HEK293T (cell line): ENCODE data around the gene OR2AG1.

Source experiments
- CTCF ChIA-PET: fragments of 350-600 bp; formaldehyde crosslinking; extraction: SDS; loops from one replicate; lab custom pipeline; 2021; ENCODE audit warnings: antibody characterized with exemption, inconsistent platforms; lab: Yijun Ruan, JAX
- POLR2A ChIA-PET: fragments of 350-600 bp; formaldehyde crosslinking; extraction: SDS; loops from one replicate; lab custom pipeline; 2020; ENCODE audit warnings: antibody characterized with exemption, inconsistent platforms; lab: Yijun Ruan, JAX
- DNase-seq: peaks from one replicate; pipeline ENCODE4 v3.0.0; 2012; ENCODE audit warnings: mixed read lengths; ENCODE audit errors: extremely low spot score
- ARNT ChIP-seq: fragments of 450-650 bp; IDR thresholded peaks from 2 replicates; pipeline ENCODE4 v1.6.1; 2017; ENCODE audit warnings: mild to moderate bottlenecking
- BHLHE40 ChIP-seq: fragments of 450-650 bp; IDR thresholded peaks from 2 replicates; pipeline ENCODE4 v1.6.1; 2016; ENCODE audit warnings: mild to moderate bottlenecking, moderate library complexity, borderline replicate concordance
- CTBP1 ChIP-seq: fragments of 450-650 bp; IDR thresholded peaks from 2 replicates; pipeline ENCODE4 v1.6.1; 2016; ENCODE audit warnings: borderline replicate concordance
- ELF4 ChIP-seq: fragments of 450-650 bp; IDR thresholded peaks from 2 replicates; pipeline ENCODE4 v1.6.1; 2017; ENCODE audit warnings: antibody characterized with exemption
- FOXA1 ChIP-seq: fragments of 450-650 bp; IDR thresholded peaks from 2 replicates; pipeline ENCODE4 v1.6.1; 2016; ENCODE audit warnings: mild to moderate bottlenecking
- FOXK2 ChIP-seq: fragments of 450-650 bp; IDR thresholded peaks from 2 replicates; pipeline ENCODE4 v1.6.1; 2016; ENCODE audit warnings: mild to moderate bottlenecking
- FOXM1 ChIP-seq: fragments of 450-650 bp; IDR thresholded peaks from 2 replicates; pipeline ENCODE4 v1.6.1; 2017; ENCODE audit warnings: mild to moderate bottlenecking, borderline replicate concordance
- HDGF ChIP-seq: fragments of 450-650 bp; IDR thresholded peaks from 2 replicates; pipeline ENCODE4 v1.6.1; 2017; ENCODE audit warnings: antibody characterized with exemption, borderline replicate concordance
- L3MBTL2 ChIP-seq: fragments of 450-650 bp; conservative IDR thresholded peaks from 2 replicates; pipeline ENCODE4 v1.6.1; 2016; ENCODE audit warnings: mild to moderate bottlenecking
- LEF1 ChIP-seq: fragments of 450-650 bp; IDR thresholded peaks from 2 replicates; pipeline ENCODE4 v1.6.1; 2017; ENCODE audit warnings: mild to moderate bottlenecking, borderline replicate concordance
- NFRKB ChIP-seq: fragments of 450-650 bp; IDR thresholded peaks from 2 replicates; pipeline ENCODE4 v1.6.1; 2016; ENCODE audit warnings: mild to moderate bottlenecking, moderate library complexity
- SP1 ChIP-seq: fragments of 450-650 bp; IDR thresholded peaks from 2 replicates; pipeline ENCODE4 v1.6.1; 2017
- SUZ12 ChIP-seq: fragments of 450-650 bp; IDR thresholded peaks from 2 replicates; pipeline ENCODE4 v1.6.1; 2016; ENCODE audit warnings: mild to moderate bottlenecking
- TARDBP ChIP-seq: fragments of 450-650 bp; IDR thresholded peaks from 2 replicates; pipeline ENCODE4 v1.6.1; 2016
- ZNF384 ChIP-seq: fragments of 450-650 bp; IDR thresholded peaks from 2 replicates; pipeline ENCODE4 v1.6.1; 2016
- TF ChIP-seq, protein P1 (sequence below): fragments of 450-650 bp; IDR thresholded peaks from 2 replicates; pipeline ENCODE4 v1.6.1; 2016

Gene OR2AG1

DNA sequence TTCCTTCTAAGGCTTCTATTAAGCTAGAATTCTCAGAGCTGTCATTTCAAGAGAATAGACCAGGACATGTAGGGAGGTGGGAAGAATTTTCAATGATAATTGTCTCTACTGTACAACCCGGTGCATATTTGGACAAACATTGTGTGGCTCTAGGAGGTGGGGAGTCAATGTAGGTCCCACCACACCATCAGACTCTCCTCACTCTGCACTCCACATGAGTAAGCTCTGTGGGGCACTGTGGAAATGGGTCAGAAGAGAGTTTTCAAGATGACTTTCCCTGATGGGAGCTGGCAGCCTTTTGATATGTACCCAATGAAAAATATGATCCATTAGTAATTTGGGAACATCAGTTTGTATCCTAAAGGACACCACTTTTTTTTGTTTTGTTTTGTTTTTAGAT lies 44.2 kb upstream of the OR2AG1 start:
- TF ChIP-seq SP1 = no peak
- no peak for TF ChIP-seq FOXA1
- TF ChIP-seq FOXK2 = no peak
- no peak for TF ChIP-seq ARNT
- TF ChIP-seq L3MBTL2 = no peak
- no peak for TF ChIP-seq HDGF
- no peak for TF ChIP-seq FOXM1
- TF ChIP-seq BHLHE40 = no peak
- no peak for TF ChIP-seq CTBP1
- no peak for TF ChIP-seq TARDBP
- TF ChIP-seq, protein P1, sequence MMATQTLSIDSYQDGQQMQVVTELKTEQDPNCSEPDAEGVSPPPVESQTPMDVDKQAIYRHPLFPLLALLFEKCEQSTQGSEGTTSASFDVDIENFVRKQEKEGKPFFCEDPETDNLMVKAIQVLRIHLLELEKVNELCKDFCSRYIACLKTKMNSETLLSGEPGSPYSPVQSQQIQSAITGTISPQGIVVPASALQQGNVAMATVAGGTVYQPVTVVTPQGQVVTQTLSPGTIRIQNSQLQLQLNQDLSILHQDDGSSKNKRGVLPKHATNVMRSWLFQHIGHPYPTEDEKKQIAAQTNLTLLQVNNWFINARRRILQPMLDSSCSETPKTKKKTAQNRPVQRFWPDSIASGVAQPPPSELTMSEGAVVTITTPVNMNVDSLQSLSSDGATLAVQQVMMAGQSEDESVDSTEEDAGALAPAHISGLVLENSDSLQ = no peak
- TF ChIP-seq ZNF384 = no peak
- CTCF ChIA-PET = interaction anchor here (0.7 to 4.3 kb wide), 3 partner anchors 12 to 42 kb away, joined by 3 to 41 read pairs (median 6); no protein-coding TSS in a partner anchor
- POLR2A ChIA-PET = no interaction called here
- no peak for DNase-seq

DNA sequence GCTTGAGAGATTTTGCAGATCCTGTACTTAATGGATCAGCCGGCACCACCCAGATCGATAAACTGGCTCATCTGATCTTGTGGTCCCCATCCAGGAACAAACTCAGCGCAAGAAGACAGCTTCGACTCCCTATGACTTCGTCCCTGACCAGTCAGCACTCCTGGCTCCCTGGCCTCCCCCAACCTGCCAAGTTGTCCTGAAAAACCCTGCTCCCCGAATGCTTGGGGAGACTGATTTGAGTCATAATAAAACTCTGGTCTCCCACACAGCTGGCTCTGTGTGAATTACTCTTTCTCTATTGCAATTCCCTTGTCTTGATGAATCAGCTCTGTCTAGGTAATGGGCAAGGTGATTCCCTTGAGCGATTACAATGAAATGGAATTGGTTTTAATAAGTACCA lies 40.6 kb upstream of the OR2AG1 start:
- ChIA-PET POLR2A (no interaction called here), CTCF (interaction anchor here (0.6 kb wide), 1 partner anchor 1250 kb away, joined by 3 read pairs; no protein-coding TSS in a partner anchor)
- TF ChIP-seq HDGF = no peak
- TF ChIP-seq FOXA1 = no peak
- no peak for TF ChIP-seq ARNT
- no peak for TF ChIP-seq ELF4
- TF ChIP-seq NFRKB = no peak
- TF ChIP-seq FOXM1 = no peak
- DNase-seq = no peak

DNA sequence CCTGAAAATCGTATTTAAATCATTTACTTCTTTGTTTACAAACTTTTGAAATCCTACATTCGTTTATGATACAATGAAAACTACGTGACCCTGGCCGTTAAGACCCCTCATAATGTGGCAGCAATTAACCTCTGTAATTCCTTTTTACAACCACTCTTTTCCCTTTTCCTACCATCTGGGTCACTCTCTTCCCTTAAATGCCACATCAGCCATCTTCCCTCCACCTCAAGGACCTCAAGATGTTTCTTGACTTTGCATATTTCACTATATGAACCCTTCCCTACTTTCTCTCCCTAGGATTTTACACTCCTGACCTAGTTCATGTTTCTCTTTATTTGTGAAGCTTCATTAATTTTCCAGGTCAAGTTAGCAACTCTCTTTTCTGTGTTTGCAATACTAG lies 37.8 kb upstream of the OR2AG1 start:
- TF ChIP-seq SP1 (no peak), TARDBP (no peak), FOXA1 (no peak), ZNF384 (no peak), ELF4 (no peak), CTBP1 (no peak), L3MBTL2 (no peak), NFRKB (no peak), BHLHE40 (no peak), SUZ12 (no peak), FOXK2 (no peak), FOXM1 (no peak), HDGF (no peak), LEF1 (no peak), ARNT (no peak)
- TF ChIP-seq, protein P1 = no peak
- DNase-seq = no peak
- ChIA-PET CTCF (interaction anchor here (0.6 to 1.9 kb wide), 3 partner anchors 10 to 16 kb away, joined by 4 to 5 read pairs (median 4); no protein-coding TSS in a partner anchor), POLR2A (no interaction called here)

DNA sequence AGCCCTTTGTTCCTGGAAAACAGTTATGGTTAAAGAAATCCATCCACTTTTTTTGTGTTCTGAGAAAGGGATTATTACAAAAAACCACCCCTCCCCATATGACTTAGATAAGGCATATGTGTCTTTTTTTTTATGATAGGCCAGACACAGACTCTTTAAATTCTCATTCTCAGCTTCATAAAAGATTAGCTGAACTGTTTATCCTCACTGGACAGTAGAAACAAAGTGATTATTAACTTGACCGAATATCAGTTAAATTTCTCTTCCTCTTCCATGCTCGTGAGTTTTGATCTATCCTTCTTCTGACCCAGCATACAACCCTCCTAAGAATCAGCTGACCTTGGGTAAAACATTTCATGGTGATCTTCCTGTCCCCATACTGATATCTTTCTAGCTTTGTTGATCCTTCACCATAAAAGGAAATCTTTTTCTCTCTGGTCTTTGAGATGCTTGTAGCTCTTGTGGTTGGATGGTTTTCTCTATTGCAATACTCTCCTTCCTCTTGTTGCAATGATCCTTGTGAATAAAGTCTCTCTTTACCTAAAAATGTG lies 37.3 kb upstream of the OR2AG1 start:
- ChIA-PET CTCF (interaction anchor here (0.6 to 1.9 kb wide), 3 partner anchors 9 to 16 kb away, joined by 4 to 5 read pairs (median 4); no protein-coding TSS in a partner anchor), POLR2A (no interaction called here)
- TF ChIP-seq BHLHE40 (no peak), FOXK2 (no peak), TARDBP (no peak), CTBP1 (no peak), FOXA1 (no peak), ELF4 (no peak), L3MBTL2 (no peak), SUZ12 (no peak), ZNF384 (no peak), SP1 (no peak), HDGF (no peak), LEF1 (no peak), FOXM1 (no peak), NFRKB (no peak), ARNT (no peak)
- TF ChIP-seq, protein P1 = no peak
- DNase-seq = no peak

DNA sequence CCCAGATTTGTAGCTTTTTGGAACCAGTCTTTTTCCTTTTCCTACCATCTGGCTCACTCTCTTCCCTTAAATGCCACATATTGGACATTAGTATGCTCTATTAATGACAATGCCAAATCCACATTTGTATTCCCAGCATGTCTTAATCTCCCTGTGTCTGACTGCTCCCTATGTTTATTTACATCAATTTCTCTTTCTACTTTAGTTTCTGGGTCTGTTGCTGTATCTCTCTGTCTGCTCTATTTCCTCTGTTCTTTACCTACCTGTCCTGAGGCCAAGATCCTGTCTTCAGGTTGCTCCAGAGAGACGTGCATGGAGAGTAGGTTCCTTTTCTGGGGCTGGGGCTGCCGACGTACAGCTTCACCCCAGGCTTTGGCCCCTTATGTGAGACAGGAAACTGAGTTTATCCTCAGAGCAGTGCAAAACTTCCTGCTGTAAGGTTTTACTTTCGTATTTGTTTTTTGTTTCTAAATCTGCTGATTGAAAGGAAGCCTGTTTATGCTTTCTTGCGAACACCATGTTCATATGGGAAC lies 36.7 kb upstream of the OR2AG1 start:
- no peak for DNase-seq
- TF ChIP-seq HDGF = no peak
- TF ChIP-seq TARDBP = no peak
- no peak for TF ChIP-seq ZNF384
- TF ChIP-seq SUZ12 = no peak
- TF ChIP-seq FOXM1 = no peak
- TF ChIP-seq BHLHE40 = no peak
- TF ChIP-seq ARNT = no peak
- no peak for TF ChIP-seq CTBP1
- no peak for TF ChIP-seq ELF4
- TF ChIP-seq SP1 = no peak
- TF ChIP-seq, protein P1 = no peak
- no peak for TF ChIP-seq NFRKB
- TF ChIP-seq L3MBTL2 = no peak
- no peak for TF ChIP-seq LEF1
- no peak for TF ChIP-seq FOXK2
- TF ChIP-seq FOXA1 = no peak
- ChIA-PET CTCF (interaction anchor here (0.9 to 1.9 kb wide), 4 partner anchors 9 to 305 kb away, joined by 3 to 5 read pairs (median 4); no protein-coding TSS in a partner anchor), POLR2A (no interaction called here)
